ENCODE results near the gene PIGU. TPM values are rescaled to one million over a fixed set of nuclear protein-coding genes. Genes with fewer than 3 reads are reported as not detected.
"Not testable (repeated sequence)": the region's sequence is repeated elsewhere in the genome, so short reads cannot be mapped to it uniquely, and the experiment has no call there.

The PIGU gene, protein sequence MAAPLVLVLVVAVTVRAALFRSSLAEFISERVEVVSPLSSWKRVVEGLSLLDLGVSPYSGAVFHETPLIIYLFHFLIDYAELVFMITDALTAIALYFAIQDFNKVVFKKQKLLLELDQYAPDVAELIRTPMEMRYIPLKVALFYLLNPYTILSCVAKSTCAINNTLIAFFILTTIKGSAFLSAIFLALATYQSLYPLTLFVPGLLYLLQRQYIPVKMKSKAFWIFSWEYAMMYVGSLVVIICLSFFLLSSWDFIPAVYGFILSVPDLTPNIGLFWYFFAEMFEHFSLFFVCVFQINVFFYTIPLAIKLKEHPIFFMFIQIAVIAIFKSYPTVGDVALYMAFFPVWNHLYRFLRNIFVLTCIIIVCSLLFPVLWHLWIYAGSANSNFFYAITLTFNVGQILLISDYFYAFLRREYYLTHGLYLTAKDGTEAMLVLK
- total RNA-seq (ENCODE audit: insufficient read depth, low replicate concordance): 6.0 TPM

- peak; percentile 98 for DNase-seq (ENCODE audit: low spot score)
These were observed at the start of gene PIGU for GRCh38 chr20:34676642-34677373. Gene PIGU (minus strand): TSS chr20:34677092. CDS start chr20:34677085, 7 bp downstream.

- no peak for DNase-seq (ENCODE audit: low spot score)
These were observed 47.3 kb upstream of the PIGU start for GRCh38 chr20:34724172-34724571.

- DNase-seq (ENCODE audit: low spot score): not testable (repeated sequence)
These were observed 45.7 kb upstream of the PIGU start for GRCh38 chr20:34722560-34722959.

GRCh38 chr20:34720266-34720665 lies 43.4 kb upstream of the PIGU start:
- DNase-seq (ENCODE audit: low spot score): no peak

GRCh38 chr20:34719242-34720017 lies 42.5 kb upstream of the PIGU start:
- DNase-seq (ENCODE audit: low spot score): not testable (repeated sequence)

DNA sequence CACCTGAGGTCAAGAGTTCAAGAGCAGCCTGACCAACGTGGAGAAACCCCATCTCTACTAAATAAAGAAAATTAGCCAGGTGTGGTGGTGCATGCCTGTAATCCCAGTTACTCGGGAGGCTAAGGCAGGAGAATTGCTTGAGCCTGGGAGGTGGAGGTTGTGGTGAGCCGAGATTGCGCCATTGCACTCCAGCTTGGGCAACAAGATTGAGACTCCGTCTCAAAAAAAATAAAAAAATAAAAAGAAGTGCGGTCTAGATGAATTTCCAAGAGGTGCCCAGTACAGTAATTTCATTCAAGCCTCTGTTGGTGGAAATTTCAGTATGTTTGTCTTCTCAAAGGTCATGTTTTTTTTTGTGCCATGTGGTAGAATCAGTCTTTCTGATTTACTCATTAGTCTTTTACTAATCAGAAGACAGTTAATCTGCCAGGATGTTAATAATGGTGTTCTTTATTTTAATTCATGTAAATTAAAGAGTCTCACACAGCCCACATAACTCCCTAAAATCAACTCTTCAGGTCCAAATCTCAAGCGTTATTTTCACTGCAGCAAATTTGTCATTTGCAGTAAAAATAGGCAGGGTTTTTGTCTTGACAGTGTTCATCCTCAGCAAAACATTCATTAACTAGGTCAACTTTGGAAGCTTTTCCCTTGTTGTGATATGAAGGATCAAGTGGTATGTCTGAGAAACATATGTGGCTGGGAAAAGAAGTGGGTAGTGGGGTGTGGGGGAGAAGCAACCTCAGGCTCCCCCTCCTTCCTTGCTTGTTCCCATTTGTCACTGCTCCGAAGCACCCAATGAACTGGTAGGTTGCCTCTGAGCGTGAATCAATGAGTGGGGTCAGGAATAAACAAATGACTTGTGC lies 40.6 kb upstream of the PIGU start:
- no peak for DNase-seq (ENCODE audit: low spot score)

GRCh38 chr20:34716921-34717229 lies 40.0 kb upstream of the PIGU start:
- DNase-seq (ENCODE audit: low spot score): no peak

- DNase-seq (ENCODE audit: low spot score): no peak
These were observed 38.5 kb upstream of the PIGU start for GRCh38 chr20:34715384-34715783.

DNA sequence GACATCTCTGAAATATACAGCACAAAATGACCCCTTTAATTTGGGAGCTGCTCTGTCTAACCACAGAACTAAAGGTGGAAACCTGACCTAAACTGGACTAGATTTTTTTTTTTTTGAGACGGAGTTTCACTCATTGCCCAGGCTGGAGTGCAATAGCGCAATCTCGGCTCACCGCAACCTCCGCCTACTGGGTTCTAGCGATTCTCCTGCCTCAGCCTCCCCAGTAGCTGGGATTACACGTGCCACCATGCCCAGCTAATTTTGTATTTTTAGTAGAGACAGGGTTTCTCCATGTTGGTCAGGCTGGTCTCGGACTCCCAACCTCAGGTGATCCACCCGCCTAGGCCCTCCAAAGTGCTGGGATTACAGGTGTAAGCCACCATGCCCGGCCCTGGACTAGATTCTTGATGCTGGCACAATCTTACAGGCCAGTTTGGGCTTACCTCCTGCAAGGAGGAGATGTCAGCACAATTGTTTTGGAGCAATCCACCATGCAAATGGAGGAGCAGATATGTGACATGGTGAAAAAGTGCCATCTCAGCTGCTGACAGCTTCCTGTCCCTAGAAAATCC lies 37.1 kb upstream of the PIGU start:
- DNase-seq (ENCODE audit: low spot score): not testable (repeated sequence)

- peak; percentile 97 for DNase-seq (ENCODE audit: low spot score)
These were observed 36.5 kb upstream of the PIGU start for GRCh38 chr20:34713194-34713943.

DNA sequence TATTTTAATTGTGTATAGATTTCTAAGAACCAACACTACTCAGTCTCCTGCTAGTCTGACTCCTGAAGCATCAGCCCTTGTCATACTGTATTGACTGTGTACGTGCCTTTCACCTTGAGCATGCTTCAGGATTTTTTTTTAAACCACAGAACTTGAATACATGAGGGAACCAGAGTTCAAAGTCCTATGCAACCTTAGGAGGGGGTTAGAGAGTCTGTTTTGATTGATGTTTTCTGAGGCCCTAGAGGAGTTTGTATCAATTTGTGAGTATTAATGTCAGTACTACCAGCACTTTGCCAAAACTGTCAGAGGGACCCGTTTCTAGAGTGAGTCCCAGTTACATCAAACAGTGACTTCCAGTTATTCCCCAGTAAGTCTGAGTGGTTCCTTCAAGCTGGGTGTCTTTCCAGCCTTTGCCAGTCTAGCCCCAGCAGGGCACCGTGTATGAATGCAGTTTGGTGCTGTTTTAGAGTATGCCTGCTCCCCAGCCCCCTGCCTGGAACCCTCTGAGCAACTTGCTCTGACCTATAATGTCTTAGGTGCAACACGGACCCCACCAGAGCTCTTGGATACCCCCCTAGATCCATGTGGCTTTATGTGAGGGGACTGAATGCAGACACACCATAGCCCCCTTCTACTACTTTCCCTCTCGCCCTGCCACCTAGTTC lies 35.8 kb upstream of the PIGU start:
- DNase-seq (ENCODE audit: low spot score): no peak

- DNase-seq (ENCODE audit: low spot score): no peak
These were observed 35.0 kb upstream of the PIGU start for GRCh38 chr20:34711813-34712430.

- no peak for DNase-seq (ENCODE audit: low spot score)
These were observed 34.1 kb upstream of the PIGU start for GRCh38 chr20:34710861-34711574.

GRCh38 chr20:34710568-34710839 lies 33.6 kb upstream of the PIGU start:
- DNase-seq (ENCODE audit: low spot score): no peak

DNA sequence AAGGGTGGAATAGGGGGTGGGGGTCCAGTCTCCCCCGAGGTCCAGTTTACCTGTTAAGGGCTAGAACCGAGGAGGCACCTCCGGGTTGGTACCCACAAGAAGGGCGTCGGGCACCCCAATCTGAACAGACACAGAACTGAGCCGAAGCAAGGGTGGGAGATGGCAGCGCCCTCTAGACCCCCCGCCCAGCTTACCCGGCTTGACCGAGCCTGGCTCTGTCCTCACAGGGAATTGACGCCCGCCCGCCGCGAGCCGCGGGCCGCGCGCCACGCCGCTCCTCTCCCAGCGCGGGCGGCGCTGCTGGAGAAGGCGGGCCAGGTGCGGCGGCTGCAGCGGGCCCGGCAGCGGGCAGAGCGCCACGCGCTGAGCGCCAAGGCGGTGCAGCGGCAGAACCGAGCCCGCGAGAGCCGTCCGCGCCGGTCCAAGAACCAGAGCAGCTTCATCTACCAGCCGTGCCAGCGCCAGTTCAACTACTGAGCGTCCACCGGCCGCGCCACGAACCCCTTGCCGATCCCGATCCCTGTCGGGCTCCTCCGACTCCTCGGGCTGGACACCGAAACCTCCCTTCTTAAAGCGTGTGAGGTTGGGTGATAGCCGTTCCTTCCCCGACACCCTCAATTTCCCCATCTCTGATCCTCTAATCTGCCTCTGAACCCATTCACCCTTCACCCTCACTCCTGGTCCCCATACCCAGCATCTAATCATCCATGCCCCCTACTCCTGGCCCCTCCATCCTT lies 33.1 kb upstream of the PIGU start:
- no peak for DNase-seq (ENCODE audit: low spot score)

GRCh38 chr20:34709044-34709830 lies 32.3 kb upstream of the PIGU start:
- DNase-seq (ENCODE audit: low spot score): peak; percentile 87

DNA sequence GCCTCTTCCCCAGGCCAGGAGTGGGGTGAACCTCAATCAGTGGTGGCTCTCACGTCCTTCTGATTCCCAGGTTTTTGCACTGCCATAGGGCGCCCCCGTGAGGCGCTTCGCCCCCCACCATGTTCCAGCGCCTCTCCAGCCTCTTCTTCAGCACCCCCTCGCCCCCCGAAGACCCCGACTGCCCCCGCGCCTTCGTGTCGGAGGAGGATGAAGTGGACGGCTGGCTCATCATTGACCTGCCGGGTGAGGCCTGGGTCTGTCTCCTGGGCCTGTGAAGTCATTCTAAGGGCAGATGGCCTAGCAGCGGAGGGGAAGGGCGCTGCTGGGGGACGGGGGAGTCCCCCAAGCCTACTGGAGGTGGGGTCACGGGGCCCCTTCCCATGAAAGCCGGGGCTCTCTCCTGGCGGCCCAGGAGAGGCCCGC lies 31.7 kb upstream of the PIGU start:
- DNase-seq (ENCODE audit: low spot score): peak; percentile 41
